Measurements from ENCODE around the gene PACS1.

GRCh38 chr11:66131937-66132632 lies 62.0 kb downstream of the PACS1 start:
- TF ChIP-seq, protein P1, sequence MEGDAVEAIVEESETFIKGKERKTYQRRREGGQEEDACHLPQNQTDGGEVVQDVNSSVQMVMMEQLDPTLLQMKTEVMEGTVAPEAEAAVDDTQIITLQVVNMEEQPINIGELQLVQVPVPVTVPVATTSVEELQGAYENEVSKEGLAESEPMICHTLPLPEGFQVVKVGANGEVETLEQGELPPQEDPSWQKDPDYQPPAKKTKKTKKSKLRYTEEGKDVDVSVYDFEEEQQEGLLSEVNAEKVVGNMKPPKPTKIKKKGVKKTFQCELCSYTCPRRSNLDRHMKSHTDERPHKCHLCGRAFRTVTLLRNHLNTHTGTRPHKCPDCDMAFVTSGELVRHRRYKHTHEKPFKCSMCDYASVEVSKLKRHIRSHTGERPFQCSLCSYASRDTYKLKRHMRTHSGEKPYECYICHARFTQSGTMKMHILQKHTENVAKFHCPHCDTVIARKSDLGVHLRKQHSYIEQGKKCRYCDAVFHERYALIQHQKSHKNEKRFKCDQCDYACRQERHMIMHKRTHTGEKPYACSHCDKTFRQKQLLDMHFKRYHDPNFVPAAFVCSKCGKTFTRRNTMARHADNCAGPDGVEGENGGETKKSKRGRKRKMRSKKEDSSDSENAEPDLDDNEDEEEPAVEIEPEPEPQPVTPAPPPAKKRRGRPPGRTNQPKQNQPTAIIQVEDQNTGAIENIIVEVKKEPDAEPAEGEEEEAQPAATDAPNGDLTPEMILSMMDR (IDR thresholded peaks at IDR 0.05), result no peak
- TF ChIP-seq EZH2 (IDR thresholded peaks at IDR 0.05; ENCODE audit: borderline replicate concordance, insufficient read depth, low read depth, low read length, poor library complexity, severe bottlenecking), result no peak
